GM21576 (cell line): ENCODE measurements around the gene TUBGCP3.
"Not testable (repeated sequence)": the region's sequence is repeated elsewhere in the genome, so short reads cannot be mapped to it uniquely, and the experiment has no call there.

Source experiments
- ATAC-seq: cut with Tn5 transposase; IDR thresholded peaks from one replicate; pipeline ENCODE4 v1.9.1; 2021; ENCODE audit warnings: mild to moderate bottlenecking, moderate library complexity; ENCODE audit not compliant: unreplicated experiment

The TUBGCP3 gene, protein sequence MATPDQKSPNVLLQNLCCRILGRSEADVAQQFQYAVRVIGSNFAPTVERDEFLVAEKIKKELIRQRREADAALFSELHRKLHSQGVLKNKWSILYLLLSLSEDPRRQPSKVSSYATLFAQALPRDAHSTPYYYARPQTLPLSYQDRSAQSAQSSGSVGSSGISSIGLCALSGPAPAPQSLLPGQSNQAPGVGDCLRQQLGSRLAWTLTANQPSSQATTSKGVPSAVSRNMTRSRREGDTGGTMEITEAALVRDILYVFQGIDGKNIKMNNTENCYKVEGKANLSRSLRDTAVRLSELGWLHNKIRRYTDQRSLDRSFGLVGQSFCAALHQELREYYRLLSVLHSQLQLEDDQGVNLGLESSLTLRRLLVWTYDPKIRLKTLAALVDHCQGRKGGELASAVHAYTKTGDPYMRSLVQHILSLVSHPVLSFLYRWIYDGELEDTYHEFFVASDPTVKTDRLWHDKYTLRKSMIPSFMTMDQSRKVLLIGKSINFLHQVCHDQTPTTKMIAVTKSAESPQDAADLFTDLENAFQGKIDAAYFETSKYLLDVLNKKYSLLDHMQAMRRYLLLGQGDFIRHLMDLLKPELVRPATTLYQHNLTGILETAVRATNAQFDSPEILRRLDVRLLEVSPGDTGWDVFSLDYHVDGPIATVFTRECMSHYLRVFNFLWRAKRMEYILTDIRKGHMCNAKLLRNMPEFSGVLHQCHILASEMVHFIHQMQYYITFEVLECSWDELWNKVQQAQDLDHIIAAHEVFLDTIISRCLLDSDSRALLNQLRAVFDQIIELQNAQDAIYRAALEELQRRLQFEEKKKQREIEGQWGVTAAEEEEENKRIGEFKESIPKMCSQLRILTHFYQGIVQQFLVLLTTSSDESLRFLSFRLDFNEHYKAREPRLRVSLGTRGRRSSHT

DNA sequence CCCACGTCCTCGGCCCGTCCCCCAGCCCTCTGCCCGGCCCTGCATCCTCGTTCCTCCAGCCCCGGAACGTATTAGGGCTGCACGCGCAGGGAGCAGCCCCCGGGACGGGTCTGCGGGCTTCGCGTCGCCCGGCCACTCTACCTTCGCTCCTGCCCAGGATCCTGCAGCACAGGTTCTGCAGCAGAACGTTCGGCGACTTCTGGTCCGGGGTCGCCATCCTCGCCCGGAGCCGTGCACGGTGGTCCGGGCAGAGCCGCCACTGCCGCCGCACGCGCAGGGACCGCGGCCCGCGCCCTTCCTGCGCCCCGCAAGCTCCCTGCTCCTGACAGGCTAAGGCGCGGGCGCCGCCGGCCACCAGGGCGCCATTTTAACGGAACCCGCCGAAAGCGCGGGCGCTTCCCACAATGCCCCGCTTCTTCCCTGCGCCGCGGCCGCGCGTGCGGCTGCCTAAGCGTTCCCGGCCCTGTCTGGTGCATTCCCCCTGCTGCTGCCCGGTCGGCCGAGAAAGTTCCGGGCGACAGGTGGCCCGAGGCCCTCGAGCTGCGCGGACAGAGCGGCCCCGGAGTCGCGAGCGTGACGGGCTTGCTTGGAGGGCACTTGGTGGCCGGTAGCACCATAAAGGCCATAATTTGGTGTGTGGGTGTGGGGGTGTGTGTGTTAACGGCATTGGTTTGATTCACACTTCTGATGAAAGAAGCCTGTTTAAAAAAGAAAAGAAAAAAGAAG is at the start of gene TUBGCP3:
TUBGCP3 (minus strand) TSS at position 390 of the 726 bp plus-strand sequence; CDS start at position 217, 173 bp downstream.
- ATAC-seq = peak; percentile 67

DNA sequence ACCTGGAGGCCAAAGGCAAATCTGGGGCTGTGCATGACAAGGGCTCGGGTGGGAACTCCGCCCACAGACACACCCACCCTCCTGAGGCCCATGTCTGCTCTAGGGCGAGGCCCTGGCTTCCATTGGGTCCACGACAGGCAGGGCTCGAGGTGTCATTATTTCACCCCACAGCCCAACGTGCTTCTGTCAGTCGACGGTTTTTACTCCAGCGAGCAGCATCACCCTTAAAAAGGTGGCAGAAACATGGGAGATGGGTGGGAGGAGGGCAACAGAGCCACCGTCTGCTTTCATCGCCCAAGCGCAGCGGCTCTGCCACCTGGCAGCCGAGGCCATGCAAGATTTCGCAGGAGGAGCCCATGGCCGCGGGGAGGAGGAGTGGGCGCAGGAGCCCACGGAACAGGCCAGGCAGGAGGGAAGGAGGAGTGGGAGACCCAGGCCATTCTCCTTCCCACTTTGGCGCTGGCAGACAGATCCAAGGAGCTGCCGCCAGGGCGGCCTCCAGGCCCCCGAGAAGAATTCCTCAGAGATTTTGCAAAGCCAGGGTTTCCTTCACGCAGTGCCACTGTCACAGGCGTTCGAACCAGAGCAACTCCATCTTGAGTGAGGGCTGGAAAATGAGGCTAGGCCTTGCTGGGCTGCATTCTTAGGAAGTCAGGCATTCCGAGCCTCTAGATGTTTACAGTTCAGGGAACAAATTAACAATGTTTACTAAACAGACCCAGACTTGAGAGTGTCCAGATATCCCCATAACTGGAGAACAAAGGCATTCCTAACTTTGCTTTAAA is 49.3 kb upstream of the TUBGCP3 start:
- no peak for ATAC-seq

DNA sequence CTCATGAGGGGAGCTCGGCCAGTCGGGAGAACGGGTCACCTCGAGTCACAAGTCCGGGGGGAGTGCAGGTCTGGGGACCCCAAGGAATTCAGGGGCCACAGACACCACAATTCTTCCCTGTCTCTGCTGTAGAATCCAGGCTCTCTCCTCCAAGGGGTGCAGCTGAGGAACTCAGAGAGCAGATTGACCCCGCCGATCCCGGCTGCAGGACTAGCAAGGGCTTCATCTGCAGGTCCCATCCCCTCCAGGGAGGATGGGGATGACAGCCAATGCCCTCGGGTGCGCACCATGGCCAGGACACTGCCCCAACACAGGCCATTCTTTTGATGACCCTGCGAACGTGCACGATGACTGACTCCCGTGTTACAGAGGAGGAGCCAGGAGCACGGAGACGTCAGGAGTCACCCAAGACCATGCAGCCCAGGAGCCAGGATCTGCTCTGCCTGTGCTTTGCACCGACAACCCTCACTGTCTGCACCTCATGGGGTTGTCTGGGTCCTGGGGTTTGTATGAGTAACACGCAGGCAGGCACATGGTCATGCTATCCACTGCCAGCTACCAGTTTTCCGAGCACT is 48.5 kb upstream of the TUBGCP3 start:
- ATAC-seq = no peak

DNA sequence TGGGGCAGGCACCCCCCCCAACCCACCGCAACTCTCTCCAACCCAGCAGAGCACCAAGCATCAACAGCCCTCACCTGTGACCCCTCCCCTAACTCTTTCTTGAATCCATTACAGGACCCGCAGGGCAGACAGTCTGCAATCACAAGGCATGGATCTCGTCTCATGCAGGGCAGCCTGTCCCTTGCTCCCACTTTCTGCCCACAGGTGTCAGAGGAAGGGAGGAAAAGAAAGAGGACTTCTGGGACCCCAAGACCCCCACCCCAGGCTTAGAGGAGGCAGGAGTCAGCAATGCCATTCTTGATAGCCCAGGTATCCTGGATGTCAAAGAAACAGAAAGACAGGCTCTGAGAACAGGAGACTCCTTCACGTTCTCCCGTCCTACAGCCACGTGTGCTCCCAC is 47.4 kb upstream of the TUBGCP3 start:
- ATAC-seq = no peak

- no peak for ATAC-seq
These were observed 46.1 kb upstream of the TUBGCP3 start for GRCh38 chr13:112634102-112634501.

DNA sequence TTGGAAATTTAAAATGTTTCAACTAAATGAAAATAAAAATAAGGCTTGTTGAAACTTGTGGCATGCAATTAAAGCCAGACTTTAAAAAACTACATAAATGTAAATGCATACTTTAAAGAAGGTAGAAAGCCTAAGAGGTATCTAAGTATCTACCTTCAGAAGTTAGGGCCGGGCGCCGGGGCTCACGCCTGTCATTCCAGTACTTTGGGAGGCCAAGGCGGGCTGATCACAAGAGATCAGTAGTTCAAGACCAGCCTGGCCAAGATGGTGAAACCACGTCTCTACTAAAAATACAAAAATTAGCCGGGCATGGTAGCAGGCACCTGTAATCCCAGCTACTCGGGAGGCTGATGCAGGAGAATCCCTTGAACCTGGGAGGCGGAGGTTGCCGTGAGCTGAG is 42.3 kb upstream of the TUBGCP3 start:
- not testable (repeated sequence) for ATAC-seq

GRCh38 chr13:112629161-112629560 is 41.2 kb upstream of the TUBGCP3 start:
- no peak for ATAC-seq

GRCh38 chr13:112627613-112628012 is 39.7 kb upstream of the TUBGCP3 start:
- ATAC-seq = not testable (repeated sequence)

GRCh38 chr13:112627161-112627560 is 39.2 kb upstream of the TUBGCP3 start:
- no peak for ATAC-seq

DNA sequence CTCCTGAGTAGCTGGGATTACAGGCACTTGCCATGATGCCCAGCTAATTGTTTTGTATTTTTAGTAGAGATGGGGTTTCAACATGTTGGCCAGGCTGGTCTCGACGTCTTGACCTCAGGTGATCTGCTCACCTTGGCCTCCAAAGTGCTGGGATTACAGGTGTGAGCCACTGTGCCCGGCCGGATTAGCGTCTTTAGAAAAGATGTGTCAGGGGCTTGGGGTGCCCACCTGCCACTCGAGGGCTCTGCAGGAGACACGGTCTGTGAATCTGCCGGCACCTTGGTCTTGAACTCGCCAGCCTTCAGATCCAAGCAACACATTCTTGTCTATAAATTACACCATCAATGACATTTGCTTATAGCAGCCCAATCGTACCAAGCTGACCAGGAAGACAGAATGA is 38.8 kb upstream of the TUBGCP3 start:
- no peak for ATAC-seq

- no peak for ATAC-seq
These were observed 38.2 kb upstream of the TUBGCP3 start for GRCh38 chr13:112626124-112626523.

- ATAC-seq = no peak
These were observed 37.7 kb upstream of the TUBGCP3 start for GRCh38 chr13:112625698-112626097.

DNA sequence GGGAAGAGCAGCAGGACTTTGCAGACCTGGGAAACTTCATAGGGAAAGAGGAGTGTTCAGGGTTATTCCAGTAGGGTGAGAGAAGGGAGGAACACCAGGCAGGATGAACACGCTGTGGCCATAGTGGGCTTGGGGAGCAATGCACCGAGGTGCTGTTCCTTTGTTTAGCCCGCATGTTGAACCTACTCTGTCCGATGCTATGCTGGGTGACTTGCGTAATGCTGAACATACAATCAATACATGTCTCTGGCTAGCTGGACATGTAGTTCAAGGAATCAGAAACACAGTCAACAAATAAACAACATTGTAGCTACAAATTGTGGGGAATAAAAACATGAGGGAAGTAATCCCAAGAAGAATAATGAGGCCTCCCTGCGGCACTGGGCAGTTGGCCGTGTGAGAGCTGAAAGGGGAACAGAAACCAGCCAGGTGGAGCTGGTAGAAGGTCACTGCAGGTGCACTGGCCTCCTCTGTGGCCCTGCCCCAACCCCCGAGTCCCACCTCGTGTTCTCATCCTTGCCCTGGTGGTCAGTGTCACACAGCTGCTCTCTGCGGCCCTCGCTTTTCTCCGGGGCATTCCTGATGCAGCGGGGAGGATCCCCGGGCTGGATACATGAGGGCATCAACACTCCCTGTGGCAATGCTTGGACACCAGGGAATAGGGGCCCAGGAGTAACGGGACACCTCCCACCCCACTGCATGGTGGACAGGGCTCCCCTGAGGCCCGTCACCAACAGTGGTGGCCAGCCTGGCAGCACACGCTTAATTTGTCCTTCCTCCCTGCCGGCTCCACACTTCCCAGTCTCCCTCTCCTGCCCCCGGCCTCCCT is 36.9 kb upstream of the TUBGCP3 start:
- no peak for ATAC-seq

- no peak for ATAC-seq
These were observed 36.1 kb upstream of the TUBGCP3 start for GRCh38 chr13:112624040-112624439.

- ATAC-seq = no peak
These were observed 35.2 kb upstream of the TUBGCP3 start for GRCh38 chr13:112623051-112623711.

GRCh38 chr13:112622375-112622774 is 34.4 kb upstream of the TUBGCP3 start:
- no peak for ATAC-seq

GRCh38 chr13:112619730-112620631 is 32.0 kb upstream of the TUBGCP3 start:
- ATAC-seq = peak; percentile 60

DNA sequence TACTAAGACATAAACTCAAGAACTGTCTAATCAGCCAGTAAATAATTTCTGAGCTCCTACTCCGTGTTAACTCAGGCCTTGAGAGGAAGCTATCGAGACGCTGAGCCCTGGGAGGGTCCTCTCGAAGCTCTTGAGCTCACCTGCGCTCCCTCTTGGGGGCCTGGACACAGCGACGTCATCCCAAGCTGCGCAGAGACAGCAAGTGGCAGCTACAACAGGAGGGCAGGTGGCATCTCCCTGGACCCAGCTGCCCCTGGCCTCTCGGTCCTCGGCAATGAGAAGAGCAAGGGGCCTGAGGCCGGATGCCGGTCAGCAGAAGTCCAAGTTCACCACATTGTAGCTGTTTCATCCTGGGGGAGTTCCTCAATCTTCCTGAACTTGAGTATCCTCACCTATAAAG is 30.5 kb upstream of the TUBGCP3 start:
- ATAC-seq = no peak
